Breast epithelium (tissue), 3 donors: ENCODE results near the gene KYAT1.

Experiments
- CTCF ChIP-seq, 3 donors: fragments of 450-650 bp; IDR thresholded peaks; one replicate each; pipeline ENCODE4 v1.5.1; 2016 to 2017; ENCODE audit warnings: antibody characterized with exemption in 3 of 3, mild to moderate bottlenecking in 3 of 3, moderate library complexity in 3 of 3
- POLR2A ChIP-seq: fragments of 450-650 bp; IDR thresholded peaks from one replicate; pipeline ENCODE4 v1.6.1; 2016; ENCODE audit warnings: antibody characterized with exemption, mild to moderate bottlenecking, moderate library complexity
- POLR2AphosphoS5 ChIP-seq, 3 donors: sonication (generic); formaldehyde crosslinking; IDR thresholded peaks; one replicate each; pipeline ENCODE4 v1.6.1; 2017; ENCODE audit warnings: antibody characterized with exemption in 3 of 3

GRCh38 chr9:128892221-128892921 lies 10.6 kb upstream of the KYAT1 start:
- TF ChIP-seq POLR2AphosphoS5 (IDR thresholded peaks at IDR 0.05) (peak; percentile 83 to 91 (median 87)), POLR2A (peak; percentile 15), CTCF (IDR thresholded peaks at IDR 0.05) (no peak)
